AG04450 (cell line): Measurements from ENCODE around the gene UBALD1. TPM values are rescaled to one million over a fixed set of nuclear protein-coding genes. Genes with fewer than 3 reads are reported as not detected.

Experiments
- CTCF ChIA-PET: fragments of 300-600, 350-600 bp; formaldehyde crosslinking; extraction: SDS; loops from one replicate; lab custom pipeline; 2022; ENCODE audit warnings: antibody characterized with exemption, inconsistent platforms; lab: Charles Lee
- POLR2A ChIA-PET: fragments of 350-600 bp; formaldehyde crosslinking; extraction: SDS; loops from one replicate; lab custom pipeline; 2021; ENCODE audit warnings: antibody characterized with exemption, inconsistent platforms; lab: Yijun Ruan, JAX
- DNase-seq: peaks from one replicate; pipeline ENCODE4 v3.0.0-alpha.2; 2011; ENCODE audit warnings: low read depth, low spot score
- H3K27ac ChIP-seq: one replicate; pipeline ENCODE4 v1.5.1; 2012; ENCODE audit warnings: low read depth, low read length, control low read depth
- H3K27me3 ChIP-seq: one replicate; pipeline ENCODE4 v1.6.0; 2012; ENCODE audit warnings: low read length; ENCODE audit not compliant: control insufficient read depth, insufficient read depth
- H3K4me3 ChIP-seq: 2 replicates; pipeline ENCODE4 v1.5.1; 2011; ENCODE audit warnings: mild to moderate bottlenecking, low read depth, low read length, control low read depth
- H3K9me3 ChIP-seq: 2 replicates; pipeline ENCODE4 v1.5.1; 2012; ENCODE audit warnings: low read length; ENCODE audit not compliant: control insufficient read depth, insufficient read depth
- CTCF ChIP-seq: IDR thresholded peaks from 2 replicates; pipeline ENCODE4 v1.5.1; 2011; ENCODE audit warnings: low read depth, low read length, control low read depth, inconsistent platforms
- polyA plus RNA-seq: library from polyadenylated mRNA; depleted of rRNA; stranded (reverse); fragments of >200 nt; gene quantifications from 2 replicates; pipeline ENCODE4 v1.2.3, GENCODE V29; 2011

Gene UBALD1
- polyA plus RNA-seq, 1 experiment, result 4.1 TPM

- H3K27me3 ChIP-seq, result peaks cover 13% of the 10 kb centered on the region
- no peak overlapping the region for H3K27ac ChIP-seq
- ChIA-PET POLR2A (interaction anchor here (0.8 to 1.0 kb wide), 2 partner anchors 10 to 14 kb away, joined by 4 to 6 read pairs; no protein-coding TSS in a partner anchor), CTCF (no interaction called here)
- no peak for TF ChIP-seq CTCF
- no peak for DNase-seq
- no peak overlapping the region for H3K4me3 ChIP-seq
- no peaks in the 10 kb centered on the region; the same call in 1 of the 2 replicates for H3K9me3 ChIP-seq
Measured at GRCh38 chr16:4606354-4606753, 8.3 kb downstream of the UBALD1 start.

DNA sequence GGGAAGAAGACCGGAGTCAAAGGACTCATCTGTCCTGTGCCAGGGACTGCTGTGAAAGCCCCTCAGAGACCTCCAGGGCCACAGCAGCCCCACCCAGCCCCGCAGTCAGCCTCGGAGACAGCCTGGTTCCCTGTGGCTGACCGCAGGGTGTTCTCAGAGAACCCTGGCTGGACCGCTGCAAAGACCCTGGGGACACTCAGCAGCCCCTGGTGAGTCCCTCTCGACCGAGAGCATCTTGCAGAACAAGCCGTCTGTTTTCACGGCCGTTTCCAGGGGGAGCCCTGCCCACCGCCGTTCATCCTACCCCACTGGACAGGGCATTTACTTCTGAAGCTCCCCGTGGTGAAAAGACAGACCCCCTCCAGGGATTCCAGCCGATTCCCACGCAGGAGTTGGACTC is 10.3 kb downstream of the UBALD1 start:
- Histone ChIP-seq H3K27ac (no peak overlapping the region), H3K4me3 (no peak overlapping the region), H3K27me3 (peaks cover 18% of the 10 kb centered on the region), H3K9me3 (no peaks in the 10 kb centered on the region; the same call in 1 of the 2 replicates)
- ChIA-PET POLR2A (no interaction called here), CTCF (no interaction called here)
- TF ChIP-seq CTCF, result no peak
- DNase-seq, result no peak

DNA sequence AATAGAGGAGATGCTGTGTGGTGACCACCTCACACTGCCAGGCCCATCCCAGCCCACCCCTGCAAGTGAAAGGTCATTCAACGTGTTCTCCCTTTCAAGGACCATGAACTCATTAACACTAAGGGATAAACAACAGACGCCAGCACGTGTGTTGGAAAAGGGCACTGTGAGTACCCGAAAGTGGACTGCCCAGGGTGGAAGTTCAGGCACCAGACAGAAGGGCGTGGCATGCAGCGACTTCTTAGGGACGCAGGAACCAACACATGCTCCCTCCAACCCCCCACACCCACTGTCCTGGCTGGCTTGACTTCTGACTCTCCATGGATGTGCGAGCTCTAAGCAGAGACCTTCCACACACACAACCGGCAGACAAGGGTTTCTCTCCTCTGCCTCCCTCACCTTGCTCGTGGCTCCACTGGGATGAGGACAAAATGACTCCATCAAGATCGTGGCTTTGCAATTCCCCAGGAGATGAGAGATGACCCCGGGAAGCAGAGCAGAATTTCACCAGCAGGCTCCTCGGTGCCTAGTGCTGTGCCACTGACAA is 11.0 kb downstream of the UBALD1 start:
- no peak for TF ChIP-seq CTCF
- Histone ChIP-seq H3K4me3 (no peak overlapping the region), H3K9me3 (no peaks in the 10 kb centered on the region; the same call in 1 of the 2 replicates), H3K27ac (no peak overlapping the region), H3K27me3 (peaks cover 25% of the 10 kb centered on the region)
- ChIA-PET POLR2A (no interaction called here), CTCF (no interaction called here)
- DNase-seq, result no peak

DNA sequence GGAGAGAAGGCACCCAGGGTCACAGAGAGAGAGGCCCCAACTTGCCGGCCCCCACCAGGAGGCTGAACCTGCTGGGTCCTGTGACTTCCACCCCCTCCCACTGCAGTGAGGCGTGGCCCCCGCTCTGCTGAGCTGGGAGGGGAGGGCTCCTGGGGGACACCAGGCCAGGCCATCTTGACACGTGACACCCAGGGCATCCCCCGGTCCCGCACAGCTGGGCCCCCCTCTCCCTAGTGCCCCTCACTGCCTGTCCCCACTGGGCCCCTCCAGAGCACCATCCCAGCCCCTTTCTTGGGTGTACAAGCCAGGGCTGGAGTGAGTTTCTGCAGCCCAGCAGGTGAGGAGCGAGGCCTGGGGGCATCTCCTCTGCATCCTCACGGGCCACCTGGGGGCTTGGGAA is 12.4 kb downstream of the UBALD1 start:
- no peak for DNase-seq
- no peak overlapping the region for H3K4me3 ChIP-seq
- TF ChIP-seq CTCF, result no peak
- H3K9me3 ChIP-seq, result no peaks in the 10 kb centered on the region; the same call in 1 of the 2 replicates
- CTCF ChIA-PET, result no interaction called here
- no peak overlapping the region for H3K27ac ChIP-seq
- peaks cover 29% of the 10 kb centered on the region for H3K27me3 ChIP-seq
- POLR2A ChIA-PET, result no interaction called here

DNA sequence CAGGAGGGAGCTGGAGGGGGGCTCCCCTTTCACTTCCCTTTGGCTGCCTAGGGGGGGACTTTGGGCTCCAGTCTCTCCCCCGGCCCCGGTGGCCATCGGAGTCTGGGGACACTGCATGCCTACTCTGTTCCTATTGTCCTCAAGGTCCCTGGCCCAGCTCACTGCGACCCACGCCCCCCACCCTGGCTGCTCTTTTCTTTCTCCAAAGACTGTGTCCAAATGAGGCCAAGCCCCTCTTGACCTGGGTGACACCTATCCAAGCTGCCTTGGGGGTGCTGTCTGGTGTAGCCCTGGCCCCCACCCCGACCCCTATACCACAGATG is 12.9 kb downstream of the UBALD1 start:
- Histone ChIP-seq H3K27ac (no peak overlapping the region), H3K4me3 (no peak overlapping the region), H3K27me3 (peaks cover 34% of the 10 kb centered on the region), H3K9me3 (no peaks in the 10 kb centered on the region; the same call in 1 of the 2 replicates)
- CTCF ChIA-PET, result no interaction called here
- TF ChIP-seq CTCF, result no peak
- DNase-seq, result no peak
- POLR2A ChIA-PET, result no interaction called here
